GM19025 (cell line): Measurements from ENCODE around the gene AK2.
"Not testable (repeated sequence)": the region's sequence is repeated elsewhere in the genome, so short reads cannot be mapped to it uniquely, and the experiment has no call there.

ENCODE experiments used
- ATAC-seq: cut with Tn5 transposase; IDR thresholded peaks from one replicate; pipeline ENCODE4 v1.9.1; 2021; ENCODE audit warnings: mild to moderate bottlenecking, low read depth, moderate library complexity; ENCODE audit not compliant: unreplicated experiment

The AK2 gene

DNA sequence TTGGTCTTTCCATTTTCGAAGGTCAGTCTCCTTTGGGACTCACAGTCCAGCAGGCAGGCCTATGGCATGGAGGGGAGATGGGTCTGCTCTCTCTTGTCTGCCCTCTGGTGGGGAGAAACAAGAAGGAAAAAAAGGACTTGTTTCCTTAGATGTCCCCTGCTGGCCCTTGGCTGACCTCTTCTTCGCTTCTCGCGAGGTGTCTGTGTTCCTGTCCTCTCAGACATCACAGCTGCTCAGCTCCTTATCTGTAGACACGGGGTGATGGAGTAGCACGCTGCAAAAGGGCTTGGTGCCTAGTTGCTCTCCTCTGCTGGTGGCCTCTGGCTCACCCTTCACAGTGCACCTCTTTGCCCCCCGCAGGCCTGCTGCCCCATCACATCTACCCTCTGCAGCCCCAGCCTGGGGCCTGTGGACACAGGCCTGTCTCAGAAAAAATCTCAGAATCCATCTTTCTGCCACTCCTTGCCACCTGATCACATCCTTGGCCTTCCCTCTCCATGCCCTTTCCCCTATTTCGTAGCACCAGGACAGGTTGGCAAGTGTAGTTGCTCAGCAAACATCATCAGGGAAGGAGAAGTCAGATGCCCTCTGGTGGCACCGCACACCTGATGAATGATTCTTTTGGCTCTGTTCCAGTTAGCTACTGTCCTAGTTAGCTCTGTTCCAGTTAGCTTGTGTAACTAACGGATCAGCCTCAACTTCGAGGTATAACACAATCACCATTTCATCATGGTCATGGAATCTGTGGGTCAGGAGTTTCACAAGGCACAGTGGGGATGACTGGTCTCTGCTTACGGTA lies 18.7 kb upstream of the AK2 start:
- no peak for ATAC-seq

GRCh38 chr1:33050221-33051076 lies 13.8 kb upstream of the AK2 start:
- ATAC-seq: no peak

- ATAC-seq: no peak
Observed at GRCh38 chr1:33049371-33049770, 12.7 kb upstream of the AK2 start.

DNA sequence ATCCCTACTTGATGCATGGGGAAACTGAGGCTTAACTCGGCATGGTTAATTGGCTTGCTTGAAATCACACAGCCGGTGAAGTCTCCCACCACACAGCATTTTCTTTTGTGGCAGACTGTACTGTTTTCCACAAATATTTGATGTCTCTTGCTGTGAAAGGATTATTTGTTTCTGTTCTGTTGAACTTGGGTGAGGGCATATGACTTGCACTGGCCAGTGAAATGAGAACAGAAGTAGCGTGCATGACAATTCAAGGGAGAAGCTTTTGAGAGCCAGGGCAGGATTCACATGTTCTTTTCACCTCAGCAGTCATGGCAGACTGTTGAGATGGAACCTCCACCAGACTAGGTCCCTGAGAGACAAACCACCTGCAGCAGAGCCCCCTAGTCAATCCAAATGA lies 11.7 kb upstream of the AK2 start:
- ATAC-seq: no peak

DNA sequence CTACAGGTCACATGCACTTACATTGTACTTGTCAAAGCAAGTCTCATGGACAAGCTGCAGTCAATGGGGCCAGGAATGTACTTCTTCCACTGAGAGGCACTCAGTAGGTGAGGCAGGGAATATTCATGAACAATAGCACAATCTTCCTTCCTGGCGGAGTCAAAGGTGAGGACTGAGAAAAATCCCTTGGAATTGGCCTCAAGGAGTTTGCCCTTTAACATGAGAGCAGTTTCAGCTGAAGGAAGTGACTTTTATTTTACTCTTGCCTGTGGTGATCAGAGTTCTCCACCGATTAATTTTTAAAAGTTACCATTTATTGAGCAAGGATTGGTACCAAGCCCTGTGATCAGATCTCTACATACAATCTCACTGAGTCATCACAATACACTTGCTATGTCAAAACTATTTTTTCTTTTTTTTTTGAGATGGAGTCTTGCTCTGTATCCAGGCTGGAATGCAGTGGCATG lies 11.2 kb upstream of the AK2 start:
- ATAC-seq: no peak

DNA sequence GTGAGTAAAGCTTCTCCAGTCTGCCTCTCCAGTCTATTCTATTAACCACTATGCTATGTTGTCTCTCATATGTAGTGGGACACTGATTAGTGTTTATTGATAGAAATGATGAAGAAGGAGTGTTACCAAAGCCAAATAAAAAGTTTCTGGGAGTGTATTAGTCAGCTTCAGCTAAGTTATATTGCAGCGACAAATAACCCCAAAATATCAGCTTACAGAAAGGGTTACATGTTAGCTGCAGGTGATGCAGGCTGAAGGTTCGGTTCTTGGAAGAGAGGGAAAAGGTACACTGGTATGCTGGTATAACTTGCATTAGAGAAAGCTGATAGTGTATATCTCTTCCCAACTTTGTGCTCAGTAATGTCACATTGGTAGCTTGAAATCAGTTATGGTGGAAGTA lies 10.6 kb upstream of the AK2 start:
- no peak for ATAC-seq

GRCh38 chr1:33046234-33046633 lies 9.6 kb upstream of the AK2 start:
- ATAC-seq: not testable (repeated sequence)

GRCh38 chr1:33045814-33046213 lies 9.1 kb upstream of the AK2 start:
- no peak for ATAC-seq

- no peak for ATAC-seq
Observed at GRCh38 chr1:33045246-33045645, 8.6 kb upstream of the AK2 start.

DNA sequence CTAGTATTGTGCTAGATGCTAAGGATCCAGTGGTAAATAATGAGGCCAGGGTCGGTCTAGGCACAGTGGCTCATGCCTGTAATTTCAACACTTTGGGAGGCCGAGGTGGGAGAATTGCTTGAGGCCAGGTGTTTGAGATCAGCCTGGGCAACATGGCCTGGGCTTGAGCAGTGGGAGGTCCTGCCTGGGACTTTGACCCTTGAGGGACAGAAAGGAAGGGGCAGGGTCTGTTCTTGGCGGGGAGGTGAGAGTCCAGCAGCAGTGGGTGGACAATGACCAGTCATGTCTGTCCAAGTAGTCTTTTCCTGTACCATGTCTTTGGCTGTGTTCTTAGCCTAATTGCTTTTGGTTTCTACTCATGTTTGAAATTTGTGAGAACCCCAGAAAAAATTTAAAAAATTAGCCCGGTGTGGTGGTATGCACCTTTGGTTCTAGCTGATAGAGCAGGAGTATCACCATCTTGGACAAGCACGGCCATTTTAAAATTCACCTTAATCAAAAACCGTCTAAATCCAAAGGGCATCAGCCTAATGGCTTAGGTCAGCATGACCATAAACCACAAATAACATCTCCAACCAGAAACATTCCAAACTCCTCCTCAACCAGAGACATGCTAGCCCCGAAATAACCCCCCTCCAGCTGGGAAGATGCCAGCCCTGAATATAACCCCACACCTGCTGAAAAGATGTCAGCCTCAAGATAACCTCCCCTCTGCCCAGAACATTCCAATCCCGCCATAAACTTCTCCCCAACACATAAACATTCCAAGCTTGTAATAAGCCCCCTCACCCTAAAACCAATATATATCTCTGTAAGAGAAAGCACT lies 6.8 kb upstream of the AK2 start:
- ATAC-seq: no peak

GRCh38 chr1:33042831-33043230 lies 6.1 kb upstream of the AK2 start:
- no peak for ATAC-seq

DNA sequence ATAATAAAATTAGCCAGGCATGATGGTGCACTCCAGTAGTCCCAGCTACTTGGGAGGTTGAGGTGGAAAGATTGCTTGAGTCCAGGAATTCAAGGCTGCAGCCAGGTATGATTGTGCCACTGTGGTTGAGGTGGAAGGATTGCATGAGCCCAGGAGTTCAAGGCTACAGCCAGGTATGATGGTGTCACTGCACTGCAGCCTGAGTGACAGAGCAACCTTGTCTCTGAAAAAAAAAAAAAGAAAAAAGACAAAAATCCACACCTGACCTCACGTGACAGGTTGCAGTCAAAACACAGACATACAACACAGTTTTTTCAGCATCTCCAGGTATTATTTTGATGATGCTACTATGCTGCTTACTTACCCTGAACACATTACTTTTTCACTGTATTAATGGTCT lies 4.3 kb upstream of the AK2 start:
- no peak for ATAC-seq

DNA sequence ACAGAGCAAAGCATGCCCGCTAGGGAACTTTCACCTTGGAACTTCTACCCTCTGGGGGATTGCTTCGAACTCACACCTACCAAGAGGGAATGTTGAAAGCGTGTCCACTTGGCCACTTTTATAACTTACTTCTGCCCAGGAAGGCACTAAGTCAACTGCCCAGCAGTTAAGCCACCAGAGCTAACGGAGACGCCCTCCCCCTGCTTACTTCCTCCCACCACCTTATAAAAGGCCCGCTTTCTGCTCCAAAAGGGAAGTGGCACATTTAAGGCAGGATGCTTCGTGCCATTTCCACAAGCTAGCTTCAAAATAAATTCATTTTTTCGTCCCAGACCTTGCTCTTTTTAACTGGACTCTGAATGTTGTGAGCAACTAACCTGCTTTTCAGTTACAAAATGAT lies 3.2 kb upstream of the AK2 start:
- no peak for ATAC-seq

GRCh38 chr1:33036051-33036525 lies 595 bp downstream of the AK2 start:
- no peak for ATAC-seq

GRCh38 chr1:33032126-33032869 lies 4.4 kb downstream of the AK2 start:
- no peak for ATAC-seq

- no peak for ATAC-seq
Observed at GRCh38 chr1:33031506-33031905, 5.2 kb downstream of the AK2 start.

- no peak for ATAC-seq
Observed at GRCh38 chr1:33030575-33030974, 6.1 kb downstream of the AK2 start.

DNA sequence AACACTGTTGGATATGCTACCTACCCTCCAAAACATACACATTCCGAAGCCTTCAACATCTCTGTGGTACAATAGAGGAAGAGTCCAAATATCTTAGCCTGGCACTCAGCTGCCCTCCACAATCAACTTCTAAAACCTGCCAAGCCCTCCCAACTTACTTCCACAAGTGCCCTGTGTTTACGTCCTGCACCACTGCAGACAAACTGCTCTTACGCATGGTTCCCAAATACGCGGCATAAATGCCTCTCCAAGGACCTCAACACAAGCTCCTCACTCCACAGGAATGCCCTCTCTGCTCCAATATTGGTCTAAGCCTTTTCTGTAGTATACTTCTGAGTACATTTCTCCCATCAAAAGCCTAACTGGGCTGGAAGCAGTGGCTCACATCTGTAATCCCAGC lies 6.8 kb downstream of the AK2 start:
- no peak for ATAC-seq

DNA sequence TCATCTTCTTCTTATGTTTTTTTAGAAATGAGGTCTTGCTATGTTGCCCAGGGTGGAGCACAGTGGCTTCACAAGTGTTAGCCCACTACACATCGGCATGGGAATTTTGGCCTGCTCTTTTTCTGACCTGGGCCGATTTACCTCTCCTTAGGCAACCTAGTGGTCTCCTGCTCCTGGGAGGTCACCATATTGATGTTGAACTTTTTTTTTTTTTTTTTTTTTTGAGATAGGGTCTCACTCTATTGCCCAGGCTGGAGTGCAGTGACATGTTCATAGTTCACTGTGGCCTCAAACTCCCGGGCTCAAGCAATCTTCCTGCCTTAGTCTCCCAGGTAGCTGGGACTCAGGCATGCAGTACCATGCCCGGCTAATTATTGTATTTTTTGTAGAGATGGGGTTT lies 7.5 kb downstream of the AK2 start:
- ATAC-seq: no peak

DNA sequence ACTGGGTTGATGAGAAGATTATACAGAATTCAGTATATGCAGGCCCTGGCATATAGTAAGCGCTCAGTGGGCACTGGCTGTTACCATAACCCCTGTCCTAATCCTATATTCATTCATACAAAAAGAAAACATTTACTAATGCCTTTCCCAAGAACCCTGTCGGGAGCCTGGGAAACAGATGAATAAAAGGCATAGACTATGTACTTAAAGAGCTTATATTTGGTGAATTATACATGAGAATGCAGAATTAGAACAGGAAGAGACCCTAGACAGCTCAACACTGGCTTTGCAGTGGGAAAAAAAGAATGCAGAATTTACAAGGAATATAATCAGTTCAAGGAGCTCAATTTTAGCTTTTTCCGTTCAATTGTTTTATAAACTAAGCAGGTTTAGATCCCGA lies 10.9 kb downstream of the AK2 start:
- ATAC-seq: no peak
